ENCODE data around the gene KLHL5.

DNA sequence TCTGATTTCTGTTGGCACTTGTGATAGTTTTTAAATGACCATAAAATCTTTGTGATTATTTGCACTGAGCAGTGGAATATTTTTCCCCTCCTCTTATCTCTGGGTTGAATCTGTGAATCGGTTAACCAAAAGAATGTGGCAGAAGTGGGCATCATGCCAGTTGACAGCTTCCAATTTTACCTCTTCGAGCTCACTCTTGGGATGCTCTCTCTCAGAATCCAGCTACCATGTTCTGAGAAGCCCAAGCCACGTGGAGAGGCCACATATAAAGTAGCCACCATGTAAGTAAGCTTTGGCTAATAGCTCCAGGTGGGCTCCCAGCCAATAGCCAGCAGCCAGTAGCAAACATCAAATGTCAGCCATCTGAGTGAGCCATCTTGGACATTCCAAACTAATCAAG, 107.4 kb downstream of the KLHL5 start:
- no peak for TF ChIP-seq EZH2 (IDR thresholded peaks at IDR 0.05; ENCODE audit: borderline replicate concordance, insufficient read depth, low read depth, low read length, poor library complexity, severe bottlenecking)
- no peak for TF ChIP-seq CTCF (IDR thresholded peaks at IDR 0.05)
